GM13977 (cell line): ENCODE results near the gene PTGIS.

Experiments used
- DNase-seq: peaks from one replicate; pipeline ENCODE4 v3.0.0; 2012; ENCODE audit warnings: low spot score
- in situ Hi-C: fragments of 300-500 bp; cut with MboI; formaldehyde crosslinking; loops from one replicate; pipeline ENCODE4 v1.12.0; 2022; ENCODE audit warnings: low sequenced_read_pairs, low pct_unique_long_range_greater_than_20kb, mixed read lengths, inconsistent platforms; ENCODE audit not compliant: unreplicated experiment
- TF ChIP-seq, protein P1 (sequence below): IDR thresholded peaks from 2 replicates; pipeline ENCODE4 v1.5.1; 2012; ENCODE audit warnings: mild to moderate bottlenecking, control low read depth; ENCODE audit not compliant: insufficient read depth; ENCODE audit errors: extremely low read depth, missing control alignments

Gene PTGIS

DNA sequence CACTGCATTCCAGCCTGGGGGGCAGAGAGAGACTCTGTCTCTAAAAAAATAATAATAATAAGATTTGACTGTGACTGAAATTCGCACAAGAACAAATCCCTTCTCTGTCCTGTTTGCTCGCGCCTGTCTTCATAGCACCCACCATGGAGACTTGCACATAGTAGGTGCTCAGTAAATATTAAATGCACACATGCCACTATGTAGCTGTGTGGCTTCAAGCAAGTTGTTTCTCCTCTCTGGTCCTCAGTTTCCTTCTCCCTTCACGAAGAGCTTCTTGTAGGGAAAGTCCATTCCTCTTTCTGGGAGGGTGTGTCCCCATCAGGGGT, 15.4 kb upstream of the PTGIS start:
- DNase-seq = no peak
- TF ChIP-seq, protein P1, sequence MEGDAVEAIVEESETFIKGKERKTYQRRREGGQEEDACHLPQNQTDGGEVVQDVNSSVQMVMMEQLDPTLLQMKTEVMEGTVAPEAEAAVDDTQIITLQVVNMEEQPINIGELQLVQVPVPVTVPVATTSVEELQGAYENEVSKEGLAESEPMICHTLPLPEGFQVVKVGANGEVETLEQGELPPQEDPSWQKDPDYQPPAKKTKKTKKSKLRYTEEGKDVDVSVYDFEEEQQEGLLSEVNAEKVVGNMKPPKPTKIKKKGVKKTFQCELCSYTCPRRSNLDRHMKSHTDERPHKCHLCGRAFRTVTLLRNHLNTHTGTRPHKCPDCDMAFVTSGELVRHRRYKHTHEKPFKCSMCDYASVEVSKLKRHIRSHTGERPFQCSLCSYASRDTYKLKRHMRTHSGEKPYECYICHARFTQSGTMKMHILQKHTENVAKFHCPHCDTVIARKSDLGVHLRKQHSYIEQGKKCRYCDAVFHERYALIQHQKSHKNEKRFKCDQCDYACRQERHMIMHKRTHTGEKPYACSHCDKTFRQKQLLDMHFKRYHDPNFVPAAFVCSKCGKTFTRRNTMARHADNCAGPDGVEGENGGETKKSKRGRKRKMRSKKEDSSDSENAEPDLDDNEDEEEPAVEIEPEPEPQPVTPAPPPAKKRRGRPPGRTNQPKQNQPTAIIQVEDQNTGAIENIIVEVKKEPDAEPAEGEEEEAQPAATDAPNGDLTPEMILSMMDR = no peak
- in situ Hi-C loops = no loop called here

DNA sequence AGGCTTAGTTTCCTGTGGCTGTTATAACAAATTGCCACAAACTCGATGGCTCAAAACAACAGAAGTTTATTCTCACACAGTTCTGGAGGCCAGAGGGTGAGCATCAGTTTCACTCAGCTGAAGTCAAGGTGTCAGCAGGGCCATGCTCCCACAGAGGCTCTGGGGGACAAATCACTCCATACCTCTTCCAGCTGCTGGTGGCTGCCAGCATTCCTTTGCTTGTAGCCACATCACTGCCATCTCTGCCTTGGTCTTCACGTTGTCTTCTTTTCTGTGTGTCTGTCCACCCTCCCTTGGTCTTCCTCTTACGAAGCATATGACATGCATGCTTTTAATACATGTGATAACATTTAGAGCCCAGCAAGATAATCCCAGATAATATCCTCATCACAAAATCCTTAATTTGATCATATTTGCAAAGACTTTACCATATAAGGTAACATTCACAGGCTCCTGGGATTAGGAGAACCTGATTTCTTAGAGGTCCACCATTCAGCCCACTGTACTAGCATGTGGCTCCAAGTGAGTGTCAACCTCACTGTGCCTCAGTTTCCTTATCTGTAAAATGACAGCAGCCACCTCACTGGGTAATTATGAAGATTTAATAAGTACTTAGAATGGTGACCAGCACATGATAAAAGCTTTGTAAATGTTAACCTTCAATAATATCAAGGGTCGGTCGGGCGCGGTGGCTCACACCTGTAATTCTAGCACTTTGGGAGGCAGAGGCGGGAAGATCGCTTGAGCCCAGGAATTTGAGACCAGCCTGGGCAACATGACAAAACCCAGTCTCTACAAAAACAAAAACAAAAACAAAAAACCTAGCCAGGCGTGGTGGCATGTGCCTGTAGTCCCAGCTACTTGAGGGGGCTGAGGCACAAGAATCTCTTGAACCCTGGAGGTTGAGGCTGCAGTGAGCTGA, 14.7 kb upstream of the PTGIS start:
- no peak for DNase-seq
- TF ChIP-seq, protein P1 = no peak
- in situ Hi-C loops = no loop called here

DNA sequence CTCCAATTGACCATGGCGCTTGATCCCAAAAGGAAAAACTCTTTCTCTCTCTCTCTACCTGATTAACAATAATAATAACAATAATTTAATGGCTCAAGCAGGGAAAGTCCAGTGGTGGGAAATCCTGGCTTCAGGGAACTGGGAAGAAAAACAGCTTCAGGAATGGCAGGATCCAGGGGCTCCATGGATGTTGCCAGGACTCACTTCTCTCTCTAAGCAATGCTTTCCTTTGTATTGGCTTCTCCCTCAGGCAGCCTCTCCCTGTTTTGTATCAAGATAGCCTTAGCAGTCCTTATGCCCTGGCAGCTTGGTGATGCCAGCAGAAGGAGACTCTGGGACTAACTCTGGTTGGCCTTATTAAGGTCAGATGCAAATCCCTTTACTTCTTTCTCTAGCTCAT, 13.5 kb upstream of the PTGIS start:
- TF ChIP-seq, protein P1 = no peak
- DNase-seq = no peak
- in situ Hi-C loops = no loop called here

DNA sequence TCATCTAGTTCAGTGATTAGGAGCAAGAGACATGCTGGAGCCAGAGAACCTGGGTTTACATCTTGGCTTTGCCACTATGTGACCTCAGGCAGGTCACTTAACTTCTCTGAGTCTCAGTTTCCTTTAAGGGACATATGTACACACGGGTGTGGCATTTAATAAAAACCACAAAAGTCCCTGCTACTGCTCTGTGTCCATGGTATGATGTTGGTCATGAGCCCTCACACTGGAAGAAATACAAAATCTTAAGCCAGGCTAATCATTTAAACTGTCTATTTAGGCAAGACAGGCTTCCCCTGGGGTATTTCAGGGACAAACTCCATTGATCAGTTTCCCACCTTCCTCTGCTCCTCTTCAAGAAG, 12.9 kb upstream of the PTGIS start:
- TF ChIP-seq, protein P1 = no peak
- in situ Hi-C loops = no loop called here

DNA sequence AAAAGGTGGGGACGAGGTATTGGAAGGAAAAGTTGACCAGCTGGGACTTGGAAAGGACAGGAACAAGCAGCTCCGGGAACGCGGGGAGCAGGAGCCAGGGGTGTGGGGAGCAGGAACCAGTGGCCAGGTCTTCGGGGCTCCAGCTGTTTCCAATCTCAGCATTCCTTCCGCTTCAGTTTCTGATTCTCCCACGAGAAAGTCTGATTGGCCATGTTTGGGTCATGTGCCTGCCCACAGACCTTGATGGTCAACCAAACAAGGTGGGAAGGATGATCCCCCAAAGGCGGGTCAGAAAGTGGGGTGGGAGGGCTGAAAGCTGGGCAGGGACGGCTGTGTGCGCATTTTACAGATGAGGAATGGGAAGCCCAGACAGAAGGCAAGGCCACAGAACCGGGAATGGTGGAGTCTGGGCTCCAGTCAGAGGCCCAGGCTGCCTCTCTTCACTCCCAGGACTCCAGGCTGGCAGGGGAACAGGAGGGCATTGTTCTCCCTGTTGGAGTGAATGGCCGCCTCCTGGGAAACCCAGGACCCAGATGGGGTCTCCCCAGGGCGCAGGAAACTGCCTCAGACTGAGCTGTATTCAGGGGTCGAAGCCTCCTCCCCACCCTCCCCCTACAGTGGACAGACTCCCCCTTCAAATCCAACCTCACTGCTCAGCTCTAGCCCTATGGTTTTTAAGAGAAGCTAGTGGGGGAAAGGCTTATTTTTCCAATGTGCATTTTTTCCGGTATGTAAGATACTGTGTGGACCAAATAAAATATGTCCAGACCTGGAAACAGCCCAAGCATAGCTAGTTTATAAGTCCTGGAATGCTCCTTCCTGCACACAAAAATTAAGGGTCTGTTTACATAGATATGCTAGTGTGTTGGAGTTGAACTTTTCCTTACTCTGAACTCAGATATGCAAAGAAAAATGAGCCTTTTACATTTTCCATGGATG, 12.2 kb upstream of the PTGIS start:
- in situ Hi-C loops = no loop called here
- no peak for DNase-seq
- TF ChIP-seq, protein P1 = no peak

More for the DNA sequence above, 12.9 kb upstream of the PTGIS start:
- no peak for DNase-seq

DNA sequence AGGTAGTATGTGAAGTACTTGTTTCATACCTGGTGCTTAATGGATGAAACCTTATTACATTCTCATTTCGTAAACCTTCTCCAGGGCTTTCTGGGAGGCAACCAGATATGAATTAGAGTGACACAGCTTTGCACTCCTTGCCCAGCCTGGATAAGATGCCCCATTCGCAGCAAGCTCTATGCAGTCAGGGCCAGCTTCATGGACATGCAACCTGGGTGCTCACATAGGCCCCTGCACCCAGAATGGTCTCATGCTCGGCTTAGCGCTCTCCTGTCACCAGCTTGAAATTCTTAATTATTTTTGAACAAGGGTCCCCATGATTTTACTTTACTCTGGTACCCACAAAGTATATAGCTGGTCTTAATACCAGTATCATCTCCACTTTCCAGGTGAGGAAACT, 11.3 kb upstream of the PTGIS start:
- TF ChIP-seq, protein P1 = no peak
- in situ Hi-C loops = no loop called here
- DNase-seq = no peak
